HEK293 (cell line): ENCODE data around the gene CDK6.

Experiments used
- CTCF ChIA-PET: fragments of 350-600 bp; formaldehyde crosslinking; extraction: SDS; loops from one replicate; lab custom pipeline; 2021; ENCODE audit warnings: antibody characterized with exemption; lab: Yijun Ruan, JAX
- POLR2A ChIA-PET: fragments of 300-600 bp; formaldehyde crosslinking; extraction: SDS; loops from one replicate; lab custom pipeline; 2020; ENCODE audit warnings: antibody characterized with exemption, inconsistent platforms; lab: Yijun Ruan, JAX
- H3K27ac ChIP-seq: fragments of 200-500 bp; sonication (Bioruptor generic); 2 replicates; pipeline ENCODE4 v1.5.1; 2014; ENCODE audit warnings: low read depth, low read length, control low read depth, inconsistent platforms; ENCODE audit errors: extremely low read depth
- H3K36me3 ChIP-seq, 2 experiments: fragments of 200-500 bp in 1 of 2; sonication (Bioruptor generic) in 1 of 2; 1 replicate in 1 of 2; 2 replicates in 1 of 2; pipeline ENCODE4 v1.5.1; 2014 to 2017; ENCODE audit warnings: inconsistent platforms in 2 of 2, low read length in 2 of 2; ENCODE audit not compliant: control insufficient read depth in 2 of 2, insufficient read depth in 1 of 2
- H3K4me1 ChIP-seq: fragments of 200-500 bp; sonication (Bioruptor generic); 2 replicates; pipeline ENCODE4 v1.5.1; 2014; ENCODE audit warnings: mild to moderate bottlenecking, low read length, inconsistent platforms; ENCODE audit not compliant: control insufficient read depth, insufficient read depth
- H3K4me3 ChIP-seq: 2 replicates; pipeline ENCODE4 v1.5.1; 2011; ENCODE audit warnings: low read depth, mild to moderate bottlenecking, control low read depth, low read length, moderate library complexity
- H3K9me3 ChIP-seq: fragments of 200-500 bp; sonication (Bioruptor generic); 2 replicates; pipeline ENCODE4 v1.5.1; 2014; ENCODE audit warnings: low read depth, low read length, inconsistent platforms; ENCODE audit not compliant: control insufficient read depth, insufficient read depth
- GLIS1 ChIP-seq: fragments of 450-650 bp; formaldehyde crosslinking; IDR thresholded peaks from 2 replicates; pipeline ENCODE4 v1.5.1; 2016; ENCODE audit warnings: missing biosample characterization, missing genetic modification characterization
- HOXD13 ChIP-seq: sonication (generic); formaldehyde crosslinking; IDR thresholded peaks from 2 replicates; pipeline ENCODE4 v1.8.0; 2022; ENCODE audit warnings: missing genetic modification reagents, borderline replicate concordance
- MZF1 ChIP-seq: fragments of 450-650 bp; formaldehyde crosslinking; IDR thresholded peaks from 2 replicates; pipeline ENCODE4 v1.5.1; 2017; ENCODE audit warnings: missing biosample characterization, missing genetic modification characterization, borderline replicate concordance
- OVOL3 ChIP-seq: fragments of 450-650 bp; formaldehyde crosslinking; IDR thresholded peaks from 2 replicates; pipeline ENCODE4 v1.5.1; 2016; ENCODE audit warnings: missing biosample characterization, missing genetic modification characterization
- PRDM1 ChIP-seq: fragments of 450-650 bp; formaldehyde crosslinking; IDR thresholded peaks from 2 replicates; pipeline ENCODE4; 2016; ENCODE audit warnings: missing biosample characterization, missing genetic modification characterization
- PRDM10 ChIP-seq: fragments of 450-650 bp; formaldehyde crosslinking; IDR thresholded peaks from 2 replicates; pipeline ENCODE4 v1.5.1; 2016; ENCODE audit warnings: missing biosample characterization, missing genetic modification characterization
- REPIN1 ChIP-seq: fragments of 450-650 bp; formaldehyde crosslinking; IDR thresholded peaks from 2 replicates; pipeline ENCODE4 v1.5.1; 2017; ENCODE audit warnings: missing biosample characterization, missing genetic modification characterization, low read depth
- ZBTB17 ChIP-seq: fragments of 450-650 bp; formaldehyde crosslinking; IDR thresholded peaks from 2 replicates; pipeline ENCODE4 v1.5.1; 2016; ENCODE audit warnings: missing biosample characterization, missing genetic modification characterization
- ZBTB8A ChIP-seq: fragments of 450-650 bp; formaldehyde crosslinking; IDR thresholded peaks from 2 replicates; pipeline ENCODE4 v1.5.1; 2016; ENCODE audit warnings: missing biosample characterization, missing genetic modification characterization
- ZFP3 ChIP-seq: fragments of 450-650 bp; formaldehyde crosslinking; IDR thresholded peaks from 2 replicates; pipeline ENCODE4 v1.5.1; 2016; ENCODE audit warnings: low read depth, missing biosample characterization, missing genetic modification characterization
- ZIC2 ChIP-seq: fragments of 450-650 bp; formaldehyde crosslinking; IDR thresholded peaks from 2 replicates; pipeline ENCODE4 v1.5.1; 2016; ENCODE audit warnings: missing biosample characterization, missing genetic modification characterization
- ZNF10 ChIP-seq: fragments of 450-650 bp; formaldehyde crosslinking; IDR thresholded peaks from 2 replicates; pipeline ENCODE4 v1.5.1; 2017; ENCODE audit warnings: missing biosample characterization, missing genetic modification characterization
- ZNF2 ChIP-seq: fragments of 450-650 bp; formaldehyde crosslinking; IDR thresholded peaks from 2 replicates; pipeline ENCODE4 v1.5.1; 2016; ENCODE audit warnings: missing biosample characterization, missing genetic modification characterization
- ZNF211 ChIP-seq: fragments of 450-650 bp; formaldehyde crosslinking; IDR thresholded peaks from 2 replicates; pipeline ENCODE4 v1.5.1; 2016; ENCODE audit warnings: low read depth, missing biosample characterization, missing genetic modification characterization
- ZNF23 ChIP-seq: fragments of 450-650 bp; formaldehyde crosslinking; IDR thresholded peaks from 2 replicates; pipeline ENCODE4 v1.5.1; 2016; ENCODE audit warnings: missing biosample characterization, missing genetic modification characterization, borderline replicate concordance
- ZNF280D ChIP-seq: fragments of 450-650 bp; formaldehyde crosslinking; IDR thresholded peaks from 2 replicates; pipeline ENCODE4 v1.5.1; 2016; ENCODE audit warnings: missing biosample characterization, missing genetic modification characterization
- ZNF362 ChIP-seq: fragments of 450-650 bp; formaldehyde crosslinking; IDR thresholded peaks from 2 replicates; pipeline ENCODE4 v1.5.1; 2016; ENCODE audit warnings: missing biosample characterization, missing genetic modification characterization
- ZNF548 ChIP-seq: fragments of 450-650 bp; formaldehyde crosslinking; IDR thresholded peaks from 2 replicates; pipeline ENCODE4 v1.5.1; 2016; ENCODE audit warnings: missing biosample characterization, missing genetic modification characterization
- ZNF561 ChIP-seq: fragments of 450-650 bp; IDR thresholded peaks from 2 replicates; pipeline ENCODE4 v1.5.1; 2018; ENCODE audit warnings: missing biosample characterization, missing genetic modification characterization, borderline replicate concordance
- ZNF624 ChIP-seq: fragments of 450-650 bp; formaldehyde crosslinking; IDR thresholded peaks from 2 replicates; pipeline ENCODE4 v1.5.1; 2017; ENCODE audit warnings: missing biosample characterization, missing genetic modification characterization
- ZNF768 ChIP-seq: fragments of 450-650 bp; formaldehyde crosslinking; IDR thresholded peaks from 2 replicates; pipeline ENCODE4 v1.5.1; 2018; ENCODE audit warnings: missing biosample characterization, mild to moderate bottlenecking, missing genetic modification characterization
- ZSCAN16 ChIP-seq: fragments of 450-650 bp; formaldehyde crosslinking; IDR thresholded peaks from 2 replicates; pipeline ENCODE4 v1.5.1; 2016; ENCODE audit warnings: missing biosample characterization, missing genetic modification characterization
- ZSCAN23 ChIP-seq: fragments of 450-650 bp; formaldehyde crosslinking; IDR thresholded peaks from 2 replicates; pipeline ENCODE4 v1.5.1; 2016; ENCODE audit warnings: missing biosample characterization, missing genetic modification characterization

Gene CDK6

GRCh38 chr7:92696584-92696983, 139.8 kb downstream of the CDK6 start:
- ChIA-PET CTCF (interaction anchor here (0.5 to 2.3 kb wide), 2 partner anchors 136 to 160 kb away, joined by 3 to 11 read pairs; no protein-coding TSS in a partner anchor), POLR2A (no interaction called here)

GRCh38 chr7:92695308-92696261, 140.8 kb downstream of the CDK6 start:
- H3K4me3 ChIP-seq: peak overlapping the region; percentile 40
- CTCF ChIA-PET: interaction anchor here (0.6 to 2.3 kb wide), 7 partner anchors 135 to 818 kb away, joined by 3 to 11 read pairs (median 3); partner anchors contain the start of gene RBM48
- POLR2A ChIA-PET: interaction anchor here (0.8 to 1.6 kb wide), 3 partner anchors 72 to 140 kb away, joined by 3 to 6 read pairs (median 3); no protein-coding TSS in a partner anchor
- peak overlapping the region; percentile 43 for H3K27ac ChIP-seq
- no peaks in the 10 kb centered on the region for H3K9me3 ChIP-seq
- H3K4me1 ChIP-seq: peaks cover 3% of the 10 kb centered on the region; the same call in 1 of the 2 replicates
- no peaks in the 10 kb centered on the region for H3K36me3 ChIP-seq
- peak; percentile 90; the same call in 1 of the 2 replicates for TF ChIP-seq MZF1 (tag by site-specific recombination)
- TF ChIP-seq ZNF548 (tag by site-specific recombination): no peak
- TF ChIP-seq ZBTB8A (tag by site-specific recombination): peak; percentile 48
- no peak for TF ChIP-seq OVOL3 (tag by site-specific recombination)
- no peak for TF ChIP-seq ZNF10 (tag by site-specific recombination)
- no peak for TF ChIP-seq ZFP3 (tag by site-specific recombination)
- TF ChIP-seq ZNF23 (tag by site-specific recombination): no peak
- TF ChIP-seq PRDM1 (tag by site-specific recombination): peak; percentile 11; the same call in 1 of the 2 replicates
- TF ChIP-seq ZNF624: no peak
- no peak for TF ChIP-seq ZSCAN23 (tag by site-specific recombination)
- peak; percentile 70 for TF ChIP-seq ZBTB17
- TF ChIP-seq ZNF362 (tag by site-specific recombination): no peak
- TF ChIP-seq ZNF768: peak; percentile 84
- TF ChIP-seq ZNF2 (tag by site-specific recombination): 0 out of 2 replicates have a peak, but pooled peaks have one; percentile 41
- no peak for TF ChIP-seq REPIN1
- no peak for TF ChIP-seq ZNF211 (tag by site-specific recombination)
- no peak for TF ChIP-seq HOXD13 (CRISPR knock-in tag)
- TF ChIP-seq PRDM10: no peak
- 0 out of 2 replicates have a peak, but pooled peaks have one; percentile 11 for TF ChIP-seq ZSCAN16 (tag by site-specific recombination)
- TF ChIP-seq ZNF561 (tag by site-specific recombination): peak; percentile 53; the same call in 1 of the 2 replicates
- no peak for TF ChIP-seq ZIC2 (tag by site-specific recombination)

More at GRCh38 chr7:92696584-92696983, 139.8 kb downstream of the CDK6 start:
- TF ChIP-seq GLIS1 (no peak), ZNF23 (tag by site-specific recombination) (no peak), ZNF280D (tag by site-specific recombination) (no peak)
- Histone ChIP-seq H3K4me1 (peaks cover 3% of the 10 kb centered on the region; the same call in 1 of the 2 replicates), H3K36me3 (no peaks in the 10 kb centered on the region), H3K9me3 (no peaks in the 10 kb centered on the region), H3K27ac (no peak overlapping the region), H3K4me3 (no peak overlapping the region)
